Ishikawa (cell line): ENCODE measurements around the gene CASP9.

Source experiments
- CEBPB ChIP-seq: IDR thresholded peaks from 2 replicates; pipeline ENCODE4 v1.6.1; 2012
- EGR1 ChIP-seq: IDR thresholded peaks from 2 replicates; pipeline ENCODE4 v1.6.1; 2012
- RAD21 ChIP-seq: IDR thresholded peaks from 2 replicates; pipeline ENCODE4 v1.6.1; 2012; ENCODE audit warnings: low read depth
- TCF12 ChIP-seq: IDR thresholded peaks from 2 replicates; pipeline ENCODE4 v1.6.1; 2012; ENCODE audit warnings: low read depth

DNA sequence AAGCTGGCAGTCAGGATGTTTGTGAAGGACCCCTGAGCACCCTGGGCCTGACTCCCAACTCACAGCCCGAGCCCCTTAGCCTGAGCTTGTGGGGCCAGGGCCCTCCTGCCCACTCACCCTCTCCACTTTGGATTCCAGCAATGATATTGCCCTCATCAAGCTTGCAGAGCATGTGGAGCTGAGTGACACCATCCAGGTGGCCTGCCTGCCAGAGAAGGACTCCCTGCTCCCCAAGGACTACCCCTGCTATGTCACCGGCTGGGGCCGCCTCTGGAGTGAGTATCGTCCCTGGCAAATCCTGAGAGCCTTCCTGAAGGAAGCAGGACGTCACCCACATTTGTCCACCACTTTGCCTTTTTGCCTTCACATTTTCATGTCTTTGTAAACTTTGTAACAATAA lies 80.7 kb downstream of the CASP9 start:
- TF ChIP-seq TCF12 (no peak), RAD21 (no peak), CEBPB (no peak), EGR1 (no peak)
